Right cardiac atrium (tissue), 5 donors: Measurements from ENCODE around the gene ATP6AP2. TPM values are rescaled to one million over a fixed set of nuclear protein-coding genes. Genes with fewer than 3 reads are reported as not detected.
A peak's percentile ranks its signal among the peaks of the same experiment; 100 is the strongest.
"Not testable (repeated sequence)": the region's sequence is repeated elsewhere in the genome, so short reads cannot be mapped to it uniquely, and the experiment has no call there.

Experiments used
- ATAC-seq, 2 donors: fragments of 200-7000 bp; cut with Tn5 transposase; one replicate each; pipeline versions ENCODE4 v1.8.0 to v1.9.1; 2020; ENCODE audit warnings: moderate library complexity in 2 of 2, mild to moderate bottlenecking in 1 of 2
- DNase-seq, 3 donors: peaks; one replicate each; pipeline ENCODE4 v3.0.0-alpha.2; 2020
- H3K27ac ChIP-seq: one replicate; pipeline ENCODE4 v1.5.1; 2013; ENCODE audit warnings: mild to moderate bottlenecking, low read length, control low read depth, moderate library complexity
- H3K27me3 ChIP-seq: one replicate; pipeline ENCODE4 v1.6.1; 2013; ENCODE audit not compliant: control insufficient read depth, insufficient read depth
- H3K4me1 ChIP-seq: one replicate; pipeline ENCODE4 v1.6.1; 2013; ENCODE audit warnings: low read length; ENCODE audit not compliant: control insufficient read depth, insufficient read depth
- H3K4me3 ChIP-seq: one replicate; pipeline ENCODE4 v1.5.1; 2013; ENCODE audit warnings: low read length, control low read depth
- H3K9me3 ChIP-seq: one replicate; pipeline ENCODE4 v1.6.1; 2013; ENCODE audit warnings: low read length; ENCODE audit not compliant: control insufficient read depth
- WGBS: extraction: QIAGEN DNeasy Blood & Tissue Kit; methylation state at CpG from one replicate; pipeline ENCODE4 v1.1.7; 2013; 5-methylcytosine and 5-hydroxymethylcytosine counted together
- intact Hi-C, 4 donors: fragments of 100-400 bp; cut with DNase I; formaldehyde crosslinking; loops; one replicate each; pipeline versions ENCODE4 v1.11.0 to v1.14.0; 2022 to 2023
- polyA plus RNA-seq: library from polyadenylated mRNA; stranded (reverse); fragments of 200-250 nt; gene quantifications from one replicate; pipeline ENCODE4 v1.2.3, GENCODE V29; 2013
- total RNA-seq, 4 donors: library from RNA; stranded (reverse); fragmentation: NEBNext Ultra II Directional; extraction: Animal tissue kit (Norgen Biotek cat#: 25700); gene quantifications; one replicate each; pipeline ENCODE4 v1.2.1, GENCODE V29; 2021
- donor health status: healthy with polysubstance abuse.
- donor health status: DM: no; HTN: yes; CAD: no.
- donor health status: DM: no; HTN: no; CAD: no.
- donor health status: DM: no; HTN: yes; CAD: no; lungs with severe emphysema.
- donor health status: DM: yes; HTN: yes; CAD: no.

ATP6AP2 gene
- total and polyA plus RNA-seq, 5 donors: 48.0 to 62.5 (median 61.7) TPM

DNA sequence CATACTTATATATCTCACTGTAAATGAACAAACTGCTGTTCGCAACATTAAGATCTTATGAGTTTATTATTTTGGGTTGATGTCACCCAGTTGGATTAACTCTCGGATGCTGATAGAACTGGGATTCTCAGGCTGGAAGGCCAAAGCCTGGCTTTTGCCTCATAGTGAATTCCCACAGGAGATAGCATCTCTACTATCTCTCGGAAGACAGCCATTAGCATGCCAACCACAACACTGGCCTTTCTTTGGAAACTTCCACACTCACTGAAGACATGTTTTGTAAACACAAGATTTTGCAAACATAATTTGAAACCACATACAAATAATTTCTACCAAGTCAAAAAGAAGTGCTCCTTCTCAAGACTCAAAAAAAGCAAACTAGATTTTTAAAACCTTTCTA lies 4.5 kb upstream of the ATP6AP2 start:
- ATAC-seq (no peak), DNase-seq (no peak)
- no peak overlapping the region for H3K4me3 ChIP-seq
- H3K9me3 ChIP-seq: no peaks in the 10 kb centered on the region
- H3K4me1 ChIP-seq: no peaks in the 10 kb centered on the region
- intact Hi-C loops: no loop called here
- no peaks in the 10 kb centered on the region for H3K27me3 ChIP-seq
- WGBS: 72% methylated on average over 3 of the region's 3 CpGs
- H3K27ac ChIP-seq: no peak overlapping the region

DNA sequence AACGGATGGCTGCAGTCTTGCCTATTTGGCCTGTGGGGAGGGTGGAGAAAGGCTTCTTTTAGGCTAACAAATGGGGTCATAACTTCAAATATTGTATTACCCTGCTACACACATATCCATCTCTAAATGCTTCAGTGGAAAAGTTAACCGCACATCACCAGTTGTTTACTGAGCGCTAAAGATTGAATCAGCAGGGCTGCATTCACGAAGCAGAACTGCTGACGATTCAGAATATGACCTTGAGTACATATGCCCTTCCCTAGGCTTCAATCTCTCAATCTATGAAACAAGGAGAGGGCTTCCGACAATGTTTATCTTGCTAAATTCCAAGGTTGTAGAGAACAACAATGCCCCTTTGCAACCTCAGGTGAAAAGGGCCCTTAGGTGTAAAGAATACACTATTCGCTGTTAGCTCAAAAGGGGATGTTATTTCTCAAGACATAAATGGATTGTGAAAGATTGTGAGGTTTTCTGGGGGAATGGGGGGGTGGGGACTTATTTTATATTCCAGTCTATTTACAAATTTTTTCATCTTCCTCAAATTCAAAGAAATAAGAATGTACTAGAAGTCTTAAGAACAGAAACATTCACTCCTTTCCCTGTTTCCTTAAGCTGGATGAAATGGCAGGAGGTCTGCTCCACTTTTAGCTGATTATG lies 2.6 kb upstream of the ATP6AP2 start:
- no peak overlapping the region for H3K27ac ChIP-seq
- WGBS: 71% methylated on average over 7 of the region's 7 CpGs
- intact Hi-C loops: no loop called here
- no peaks in the 10 kb centered on the region for H3K9me3 ChIP-seq
- no peak overlapping the region for H3K4me3 ChIP-seq
- no peaks in the 10 kb centered on the region for H3K4me1 ChIP-seq
- DNase-seq: no peak
- no peaks in the 10 kb centered on the region for H3K27me3 ChIP-seq
- no peak for ATAC-seq

DNA sequence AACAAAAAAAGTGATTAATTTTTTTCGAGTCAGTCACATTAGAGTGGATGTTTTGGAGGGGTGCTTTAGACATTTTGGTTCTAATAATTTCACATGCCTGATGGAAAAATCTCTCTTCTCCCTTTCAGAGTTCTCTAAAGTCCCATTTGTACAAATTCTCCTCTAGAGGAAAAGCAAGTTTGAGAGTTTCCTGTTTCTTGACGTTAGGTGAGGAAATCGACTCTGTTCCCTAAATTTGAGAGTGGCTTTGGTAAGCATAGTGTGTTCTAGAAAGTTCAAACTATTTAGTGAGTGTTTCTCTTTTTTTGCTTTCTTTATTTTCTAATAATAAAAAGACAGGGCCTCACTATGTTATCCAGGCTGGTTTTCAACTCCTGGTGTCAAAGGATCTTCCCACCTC lies 1.6 kb upstream of the ATP6AP2 start:
- intact Hi-C loops: no loop called here
- no peak for ATAC-seq
- DNase-seq: no peak
- no peaks in the 10 kb centered on the region for H3K4me1 ChIP-seq
- no peak overlapping the region for H3K27ac ChIP-seq
- no peak overlapping the region for H3K4me3 ChIP-seq
- no peaks in the 10 kb centered on the region for H3K27me3 ChIP-seq
- 60% methylated on average over 3 of the region's 3 CpGs for whole genome bisulfite sequencing
- no peaks in the 10 kb centered on the region for H3K9me3 ChIP-seq

DNA sequence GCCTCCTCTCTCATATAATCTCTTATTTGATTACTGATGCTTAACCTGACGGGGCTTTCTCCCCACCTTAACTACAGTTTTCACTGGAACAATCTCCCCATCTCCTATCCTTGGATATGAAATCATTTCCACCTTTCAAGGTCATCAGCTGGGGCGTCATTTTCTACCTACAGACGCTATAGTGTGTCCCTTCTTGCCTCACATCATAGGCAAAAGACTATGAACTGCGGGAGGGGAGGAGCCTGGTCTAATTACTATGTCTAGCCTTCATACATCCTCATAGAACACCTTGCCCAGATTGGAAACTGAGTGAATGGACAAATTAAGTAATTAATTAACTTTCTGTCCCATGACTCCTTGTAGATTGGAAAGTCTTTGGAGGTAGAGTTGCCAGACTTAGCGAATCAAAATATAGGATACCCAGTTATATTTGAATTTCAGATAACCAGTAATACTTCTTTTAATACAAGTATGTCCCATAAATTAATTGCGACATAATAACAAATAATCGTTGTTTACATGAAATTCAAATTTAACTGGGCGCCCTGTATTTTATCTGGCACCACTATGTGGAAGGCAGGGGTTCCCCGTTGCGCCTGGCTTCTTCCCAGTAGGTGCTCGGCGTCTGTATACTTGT lies 752 bp upstream of the ATP6AP2 start:
- DNase-seq (no peak), ATAC-seq (peak in 1 of 2 donors; percentile 71)
- Histone ChIP-seq H3K4me3 (peak overlapping the region; percentile 37), H3K27ac (peak overlapping the region; percentile 68), H3K4me1 (no peaks in the 10 kb centered on the region), H3K9me3 (no peaks in the 10 kb centered on the region), H3K27me3 (no peaks in the 10 kb centered on the region)
- intact Hi-C loops: no loop called here
- 13% methylated on average over 12 of the region's 12 CpGs for WGBS

DNA sequence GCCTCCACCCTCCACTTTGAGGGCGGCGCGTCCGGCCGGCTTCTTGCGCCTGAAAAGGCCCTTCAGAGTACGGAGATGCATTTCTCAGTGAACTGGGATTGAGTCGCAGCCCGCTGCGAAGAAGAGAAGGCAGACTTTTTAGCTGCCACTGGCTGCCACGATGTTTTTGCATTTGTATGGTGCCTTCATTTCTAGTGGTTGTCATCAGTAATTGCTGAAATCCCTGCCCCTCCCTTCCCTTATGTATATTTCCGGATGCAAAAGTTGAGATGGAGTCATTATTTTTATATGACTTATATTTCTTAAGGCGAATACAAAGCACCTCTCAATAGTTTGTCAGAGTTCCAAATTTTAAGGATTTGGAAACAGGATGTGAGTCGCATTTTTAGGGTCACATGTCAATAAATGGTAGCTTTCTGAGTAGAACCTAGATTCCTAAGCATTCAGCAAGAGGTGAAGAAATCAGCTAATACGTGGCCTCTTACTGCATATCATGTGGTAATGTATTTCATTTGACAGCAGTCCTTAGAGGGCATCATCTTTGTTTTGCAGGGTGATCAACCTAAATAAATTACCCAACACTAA lies 658 bp downstream of the ATP6AP2 start:
- intact Hi-C loops: no loop called here
- peak overlapping the region; percentile 85 for H3K4me3 ChIP-seq
- H3K27me3 ChIP-seq: no peaks in the 10 kb centered on the region
- DNase-seq (no peak), ATAC-seq (no peak)
- H3K4me1 ChIP-seq: no peaks in the 10 kb centered on the region
- H3K9me3 ChIP-seq: no peaks in the 10 kb centered on the region
- WGBS: 2% methylated on average over 15 of the region's 15 CpGs
- peak overlapping the region; percentile 90 for H3K27ac ChIP-seq

DNA sequence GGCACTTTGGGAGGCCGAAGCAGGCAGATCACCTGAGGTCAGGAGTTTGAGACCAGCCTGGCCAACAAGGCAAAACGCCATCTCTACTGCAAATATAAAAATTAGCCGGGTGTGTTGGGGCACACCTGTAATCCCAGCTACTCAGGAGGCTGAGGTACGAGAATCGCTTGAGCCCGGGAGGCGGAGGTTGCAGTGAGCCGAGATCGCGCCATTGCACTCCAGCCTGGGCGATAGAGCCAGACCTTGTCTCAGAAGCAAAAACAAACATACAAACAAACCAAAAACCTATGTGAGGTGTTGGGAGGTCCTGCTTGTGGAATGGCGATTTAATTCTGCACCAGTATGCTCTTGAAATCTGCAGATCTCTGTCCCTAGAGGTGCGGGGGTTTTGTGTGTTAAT lies 1.4 kb downstream of the ATP6AP2 start:
- H3K4me3 ChIP-seq, ATAC-seq, H3K27ac ChIP-seq, H3K27me3 ChIP-seq, DNase-seq, intact Hi-C loops, H3K4me1 ChIP-seq, H3K9me3 ChIP-seq: not testable (repeated sequence)
- 90% methylated on average over 13 of the region's 13 CpGs for WGBS

DNA sequence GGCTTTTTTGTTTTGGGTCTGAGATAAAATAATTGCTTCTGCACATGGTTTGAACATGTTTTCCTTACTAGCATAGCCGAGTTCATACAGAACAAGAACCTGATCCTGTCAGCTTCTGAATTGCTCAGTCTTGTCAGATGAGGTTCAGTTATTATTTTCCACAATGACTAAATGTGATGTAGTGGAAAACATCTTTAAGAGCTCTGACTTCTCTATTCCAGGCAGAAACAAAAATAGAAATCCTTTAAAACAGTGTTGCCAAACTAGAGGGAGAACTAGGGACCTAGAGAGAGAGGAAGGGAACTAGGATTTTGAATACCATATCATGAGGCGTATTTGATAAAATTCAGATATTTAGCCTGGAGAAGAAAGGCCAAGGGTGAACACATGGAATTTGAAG lies 2.0 kb downstream of the ATP6AP2 start:
- no peak overlapping the region for H3K4me3 ChIP-seq
- ATAC-seq: no peak
- no peak overlapping the region for H3K27ac ChIP-seq
- intact Hi-C loops: no loop called here
- H3K4me1 ChIP-seq: no peaks in the 10 kb centered on the region
- no peaks in the 10 kb centered on the region for H3K27me3 ChIP-seq
- DNase-seq: no peak
- 77% methylated on average over 2 of the region's 2 CpGs for whole genome bisulfite sequencing
- no peaks in the 10 kb centered on the region for H3K9me3 ChIP-seq

DNA sequence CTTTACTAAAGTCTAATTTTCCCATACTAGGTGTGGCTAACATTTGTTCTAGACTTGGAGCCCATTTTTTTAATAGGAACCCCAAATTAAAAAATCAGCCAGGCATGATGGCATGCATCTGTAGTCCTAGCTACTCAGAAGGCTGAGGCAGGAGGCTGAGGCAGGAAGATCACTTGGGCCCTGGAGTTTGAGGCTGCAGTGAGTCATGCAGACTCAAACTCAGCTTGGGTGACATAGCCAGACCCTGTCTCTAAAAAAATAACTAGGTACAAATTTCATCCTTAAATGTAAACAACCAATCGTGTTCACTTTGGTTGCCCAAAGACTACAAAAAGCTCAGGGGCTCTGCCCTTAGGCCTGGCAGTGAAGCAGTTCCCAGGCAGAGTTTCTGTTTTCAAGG lies 6.9 kb downstream of the ATP6AP2 start:
- DNase-seq, intact Hi-C loops, H3K9me3 ChIP-seq, ATAC-seq, H3K27ac ChIP-seq, H3K4me3 ChIP-seq, H3K4me1 ChIP-seq, H3K27me3 ChIP-seq: not testable (repeated sequence)
- 74% methylated on average over 1 of the region's 1 CpG for WGBS

DNA sequence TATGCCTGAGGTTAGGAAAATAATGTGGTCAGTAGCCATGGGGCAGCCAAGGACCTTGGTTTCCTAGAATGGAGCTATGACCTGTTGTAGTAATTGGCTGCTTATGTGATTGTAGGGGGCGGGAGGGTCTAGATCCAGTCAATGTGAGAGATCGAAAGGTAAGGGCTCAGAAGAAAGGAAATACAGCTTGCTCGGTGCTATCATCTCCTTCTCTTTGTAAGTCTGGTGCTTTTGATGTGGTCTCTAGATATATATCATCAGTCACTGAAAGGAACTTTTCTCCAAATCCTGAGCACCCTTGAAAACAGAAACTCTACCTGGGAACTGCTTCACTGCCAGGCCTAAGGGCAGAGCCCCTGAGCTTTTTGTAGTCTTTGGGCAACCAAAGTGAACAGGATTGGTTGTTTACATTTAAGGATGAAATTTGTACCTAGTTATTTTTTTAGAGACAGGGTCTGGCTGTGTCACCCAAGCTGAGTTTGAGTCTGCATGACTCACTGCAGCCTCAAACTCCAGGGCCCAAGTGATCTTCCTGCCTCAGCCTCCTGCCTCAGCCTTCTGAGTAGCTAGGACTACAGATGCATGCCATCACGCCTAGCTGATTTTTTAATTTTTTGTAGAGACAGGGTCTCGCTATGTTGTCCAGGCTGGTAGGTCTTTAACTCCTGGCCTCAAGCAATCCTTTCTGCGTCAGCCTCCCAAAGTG lies 9.0 kb downstream of the ATP6AP2 start:
- H3K9me3 ChIP-seq, ATAC-seq, H3K27ac ChIP-seq, H3K27me3 ChIP-seq, intact Hi-C loops, H3K4me1 ChIP-seq, H3K4me3 ChIP-seq, DNase-seq: not testable (repeated sequence)
- WGBS: 93% methylated on average over 6 of the region's 6 CpGs

DNA sequence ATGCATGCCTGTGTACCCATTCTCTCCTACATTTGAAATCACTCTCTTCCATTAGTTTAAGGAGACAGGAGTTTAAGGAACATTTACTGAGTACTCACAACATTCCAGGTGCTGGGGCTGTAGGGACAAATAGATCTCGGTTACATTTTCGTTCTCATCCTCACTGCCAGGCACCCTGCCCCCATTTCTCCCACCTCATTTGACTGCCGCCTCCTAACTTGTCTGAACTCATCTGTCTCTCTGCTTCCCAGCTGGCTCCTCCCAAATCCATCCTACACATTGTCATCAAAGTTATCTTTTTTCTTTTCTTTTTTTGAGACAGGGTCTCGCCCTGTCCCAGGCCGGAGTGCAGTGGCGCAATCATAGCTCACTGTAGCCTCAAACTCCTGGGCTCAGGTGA lies 22.7 kb downstream of the ATP6AP2 start:
- H3K9me3 ChIP-seq: no peaks in the 10 kb centered on the region
- no peaks in the 10 kb centered on the region for H3K4me1 ChIP-seq
- 94% methylated on average over 6 of the region's 6 CpGs for WGBS
- intact Hi-C loops: no loop called here
- no peaks in the 10 kb centered on the region for H3K27me3 ChIP-seq
- ATAC-seq (no peak), DNase-seq (no peak)
- no peak overlapping the region for H3K27ac ChIP-seq
- no peak overlapping the region for H3K4me3 ChIP-seq

DNA sequence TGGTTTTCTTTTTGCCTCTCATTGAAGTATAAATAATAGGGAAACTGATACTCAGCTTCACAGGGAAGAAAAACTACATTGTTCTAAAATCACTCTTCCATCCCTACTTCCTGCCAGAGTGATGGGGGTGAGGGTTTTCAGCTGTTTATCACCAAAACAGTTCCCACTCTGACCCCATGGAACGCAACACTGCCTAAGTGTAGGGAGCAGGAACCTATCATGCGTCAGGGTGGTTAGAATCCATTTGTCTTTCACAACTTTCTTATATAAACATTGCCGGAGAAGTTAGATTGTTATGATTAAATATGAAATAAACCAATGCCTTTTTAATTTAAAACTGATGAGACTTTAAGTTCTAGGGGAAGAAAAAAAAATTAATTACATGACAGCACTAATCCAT lies 26.6 kb downstream of the ATP6AP2 start:
- H3K27ac ChIP-seq: no peak overlapping the region
- ATAC-seq (no peak), DNase-seq (no peak)
- no peaks in the 10 kb centered on the region for H3K27me3 ChIP-seq
- WGBS: 73% methylated on average over 3 of the region's 3 CpGs
- intact Hi-C loops: no loop called here
- H3K9me3 ChIP-seq: no peaks in the 10 kb centered on the region
- no peak overlapping the region for H3K4me3 ChIP-seq
- H3K4me1 ChIP-seq: no peaks in the 10 kb centered on the region
